Hepatocyte (in vitro differentiated cells): ENCODE results near the gene CAMK1G.

Experiments used
- EZH2 ChIP-seq: fragments of 200-600 bp; sonication (generic); IDR thresholded peaks from 2 replicates; pipeline ENCODE4 v1.6.1; 2016; ENCODE audit warnings: antibody characterized with exemption, mild to moderate bottlenecking, borderline replicate concordance
- TF ChIP-seq, protein P1 (sequence below): fragments of 200-600 bp; sonication (generic); IDR thresholded peaks from 2 replicates; pipeline ENCODE4 v1.5.1; 2016; ENCODE audit warnings: antibody characterized with exemption, mild to moderate bottlenecking; ENCODE audit not compliant: poor library complexity

DNA sequence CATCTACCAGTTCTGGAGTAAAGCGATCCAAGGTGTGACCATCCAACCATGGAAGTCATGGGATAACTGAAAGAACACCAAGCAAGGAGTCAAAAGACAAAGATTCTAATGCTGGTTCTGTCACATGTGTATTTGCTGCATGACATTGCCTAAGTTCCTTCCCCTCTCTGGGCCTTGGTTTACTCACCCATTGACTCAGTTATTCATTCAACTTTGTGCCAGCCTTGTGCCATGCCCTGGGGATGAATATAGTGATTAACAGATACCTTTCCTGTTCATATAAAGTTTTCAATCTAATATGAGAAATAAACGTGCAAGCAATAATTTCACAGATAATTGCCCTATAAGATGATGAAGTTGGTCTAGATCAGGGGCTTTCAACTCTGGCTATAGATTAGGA lies 33.0 kb upstream of the CAMK1G start:
- no peak for TF ChIP-seq EZH2
- TF ChIP-seq, protein P1, sequence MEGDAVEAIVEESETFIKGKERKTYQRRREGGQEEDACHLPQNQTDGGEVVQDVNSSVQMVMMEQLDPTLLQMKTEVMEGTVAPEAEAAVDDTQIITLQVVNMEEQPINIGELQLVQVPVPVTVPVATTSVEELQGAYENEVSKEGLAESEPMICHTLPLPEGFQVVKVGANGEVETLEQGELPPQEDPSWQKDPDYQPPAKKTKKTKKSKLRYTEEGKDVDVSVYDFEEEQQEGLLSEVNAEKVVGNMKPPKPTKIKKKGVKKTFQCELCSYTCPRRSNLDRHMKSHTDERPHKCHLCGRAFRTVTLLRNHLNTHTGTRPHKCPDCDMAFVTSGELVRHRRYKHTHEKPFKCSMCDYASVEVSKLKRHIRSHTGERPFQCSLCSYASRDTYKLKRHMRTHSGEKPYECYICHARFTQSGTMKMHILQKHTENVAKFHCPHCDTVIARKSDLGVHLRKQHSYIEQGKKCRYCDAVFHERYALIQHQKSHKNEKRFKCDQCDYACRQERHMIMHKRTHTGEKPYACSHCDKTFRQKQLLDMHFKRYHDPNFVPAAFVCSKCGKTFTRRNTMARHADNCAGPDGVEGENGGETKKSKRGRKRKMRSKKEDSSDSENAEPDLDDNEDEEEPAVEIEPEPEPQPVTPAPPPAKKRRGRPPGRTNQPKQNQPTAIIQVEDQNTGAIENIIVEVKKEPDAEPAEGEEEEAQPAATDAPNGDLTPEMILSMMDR, result no peak
